Astrocyte (in vitro differentiated cells and primary cell): ENCODE data around the gene INKA2. TPM values are rescaled to one million over a fixed set of nuclear protein-coding genes. Genes with fewer than 3 reads are reported as not detected.

Source experiments
- DNase-seq: peaks from one replicate; pipeline ENCODE4 v3.0.0-alpha.2; 2010; ENCODE audit warnings: low read depth
- FAIRE-seq: peaks from 2 replicates; lab custom pipeline; 2011; peaks lifted over from hg19 to GRCh38; lab: Jason Lieb, UNC
- H2AFZ ChIP-seq: 2 replicates; pipeline ENCODE4 v1.6.0; 2012; ENCODE audit warnings: low read depth, low read length, inconsistent platforms
- H3K27ac ChIP-seq: 2 replicates; pipeline ENCODE4 v1.5.1; 2011; ENCODE audit warnings: low read depth, low read length, inconsistent platforms
- H3K27me3 ChIP-seq: 2 replicates; pipeline ENCODE4 v1.6.0; 2011; ENCODE audit warnings: low read length, inconsistent platforms; ENCODE audit not compliant: insufficient read depth
- H3K36me3 ChIP-seq: 2 replicates; pipeline ENCODE4 v1.5.1; 2011; ENCODE audit warnings: low read length, inconsistent platforms; ENCODE audit not compliant: insufficient read depth
- H3K4me1 ChIP-seq: 2 replicates; pipeline ENCODE4 v1.5.1; 2011; ENCODE audit warnings: low read length, inconsistent platforms; ENCODE audit not compliant: insufficient read depth
- H3K4me2 ChIP-seq: 2 replicates; pipeline ENCODE4 v1.6.0; 2012; ENCODE audit warnings: low read length, inconsistent platforms
- H3K4me3 ChIP-seq: 2 replicates; pipeline ENCODE4 v1.5.1; 2011; ENCODE audit warnings: low read depth, mild to moderate bottlenecking, low read length, inconsistent platforms; ENCODE audit not compliant: insufficient read depth
- H3K79me2 ChIP-seq: 2 replicates; pipeline ENCODE4 v1.6.0; 2012; ENCODE audit warnings: mild to moderate bottlenecking, low read length, inconsistent platforms; ENCODE audit not compliant: insufficient read depth
- H3K9ac ChIP-seq: 2 replicates; pipeline ENCODE4 v1.6.0; 2012; ENCODE audit warnings: mild to moderate bottlenecking, low read length, inconsistent platforms
- H3K9me3 ChIP-seq: 2 replicates; pipeline ENCODE4 v1.5.1; 2012; ENCODE audit warnings: low read depth, mild to moderate bottlenecking, low read length, inconsistent platforms; ENCODE audit not compliant: insufficient read depth
- H4K20me1 ChIP-seq: 2 replicates; pipeline ENCODE4 v1.6.0; 2012; ENCODE audit warnings: low read length, inconsistent platforms; ENCODE audit not compliant: insufficient read depth
- H3K27ac Mint-ChIP-seq: one replicate; pipeline ENCODE4 v1.8.0; 2021; ENCODE audit warnings: mild to moderate bottlenecking, mixed read lengths; ENCODE audit not compliant: unreplicated experiment
- H3K27me3 Mint-ChIP-seq: one replicate; pipeline ENCODE4 v1.8.0; 2021; ENCODE audit warnings: low read depth, mixed read lengths; ENCODE audit not compliant: unreplicated experiment
- H3K36me3 Mint-ChIP-seq: one replicate; pipeline ENCODE4 v1.8.0; 2021; ENCODE audit warnings: low read depth, mixed read lengths; ENCODE audit not compliant: unreplicated experiment
- H3K4me1 Mint-ChIP-seq: one replicate; pipeline ENCODE4 v1.8.0; 2021; ENCODE audit warnings: low read depth, mixed read lengths; ENCODE audit not compliant: unreplicated experiment
- H3K4me3 Mint-ChIP-seq: one replicate; pipeline ENCODE4 v1.8.0; 2021; ENCODE audit warnings: mild to moderate bottlenecking, moderate library complexity, mixed read lengths; ENCODE audit not compliant: unreplicated experiment
- H3K9me3 Mint-ChIP-seq: one replicate; pipeline ENCODE4 v1.8.0; 2021; ENCODE audit warnings: mild to moderate bottlenecking, mixed read lengths; ENCODE audit not compliant: unreplicated experiment
- CTCF ChIP-seq: IDR thresholded peaks from 2 replicates; pipeline ENCODE4 v1.5.1; 2011; ENCODE audit warnings: low read depth, mild to moderate bottlenecking, inconsistent platforms, low read length, moderate library complexity; ENCODE audit not compliant: insufficient read depth
- EZH2 ChIP-seq: IDR thresholded peaks from 2 replicates; pipeline ENCODE4 v1.6.1; 2012; ENCODE audit warnings: mild to moderate bottlenecking, low read length, inconsistent platforms; ENCODE audit not compliant: insufficient read depth
- total RNA-seq: library from RNA; stranded (reverse); gene quantifications from 2 replicates; pipeline ENCODE4 v1.2.1, GENCODE V29; 2021

Gene INKA2
- total RNA-seq, 1 donor from 2014 or later = 12.6 TPM

GRCh38 chr1:111719135-111719534 is 20.1 kb downstream of the INKA2 start:
- Mint-ChIP-seq H3K27me3 (no peaks in the 10 kb centered on the region), H3K27ac (no peak overlapping the region)
- no peak for DNase-seq

GRCh38 chr1:111717450-111717849 is 21.7 kb downstream of the INKA2 start:
- H3K4me2 ChIP-seq = no peak overlapping the region
- TF ChIP-seq CTCF = no peak
- TF ChIP-seq EZH2 = no peak
- Mint-ChIP-seq H3K27ac (no peak overlapping the region), H3K4me3 (no peak overlapping the region), H3K9me3 (no peaks in the 10 kb centered on the region), H3K36me3 (peaks cover 2% of the 10 kb centered on the region), H3K4me1 (no peaks in the 10 kb centered on the region), H3K27me3 (no peaks in the 10 kb centered on the region)
- no peak overlapping the region for H3K4me3 ChIP-seq
- H4K20me1 ChIP-seq = peaks cover 3% of the 10 kb centered on the region
- no peak overlapping the region for H2AFZ ChIP-seq
- H3K79me2 ChIP-seq = no peaks in the 10 kb centered on the region
- no peaks in the 10 kb centered on the region for H3K4me1 ChIP-seq
- H3K9ac ChIP-seq = no peak overlapping the region
- DNase-seq (no peak), FAIRE-seq (no peak)
- H3K27ac ChIP-seq = no peak overlapping the region
- H3K36me3 ChIP-seq = no peaks in the 10 kb centered on the region
- no peaks in the 10 kb centered on the region for H3K9me3 ChIP-seq
- no peaks in the 10 kb centered on the region for H3K27me3 ChIP-seq

More at GRCh38 chr1:111719135-111719534, 20.1 kb downstream of the INKA2 start:
- Histone ChIP-seq H3K27me3 (no peaks in the 10 kb centered on the region), H3K79me2 (no peaks in the 10 kb centered on the region), H3K4me3 (no peak overlapping the region), H3K4me2 (no peak overlapping the region), H3K9me3 (no peaks in the 10 kb centered on the region), H3K9ac (no peak overlapping the region), H3K36me3 (no peaks in the 10 kb centered on the region), H4K20me1 (peaks cover 3% of the 10 kb centered on the region), H3K4me1 (no peaks in the 10 kb centered on the region), H3K27ac (no peak overlapping the region), H2AFZ (no peak overlapping the region)
- TF ChIP-seq CTCF (no peak), EZH2 (no peak)
- no peak overlapping the region for H3K4me3 Mint-ChIP-seq
- no peaks in the 10 kb centered on the region for H3K4me1 Mint-ChIP-seq
- H3K9me3 Mint-ChIP-seq = no peaks in the 10 kb centered on the region
- FAIRE-seq = no peak
- H3K36me3 Mint-ChIP-seq = peaks cover 2% of the 10 kb centered on the region

- Histone ChIP-seq H3K4me2 (no peak overlapping the region), H3K4me1 (no peaks in the 10 kb centered on the region), H3K4me3 (no peak overlapping the region), H3K27me3 (no peaks in the 10 kb centered on the region), H3K9ac (peak overlapping the region; percentile 5), H2AFZ (no peak overlapping the region), H3K27ac (no peak overlapping the region), H4K20me1 (peaks cover 3% of the 10 kb centered on the region), H3K9me3 (no peaks in the 10 kb centered on the region), H3K79me2 (no peaks in the 10 kb centered on the region), H3K36me3 (no peaks in the 10 kb centered on the region)
- Mint-ChIP-seq H3K4me3 (no peak overlapping the region), H3K4me1 (no peaks in the 10 kb centered on the region), H3K9me3 (no peaks in the 10 kb centered on the region), H3K27ac (no peak overlapping the region), H3K27me3 (no peaks in the 10 kb centered on the region), H3K36me3 (peaks cover 2% of the 10 kb centered on the region)
- DNase-seq (no peak), FAIRE-seq (no peak)
- TF ChIP-seq EZH2 (no peak), CTCF (no peak)
Measured at GRCh38 chr1:111716333-111716732, 22.9 kb downstream of the INKA2 start.
